DMS79 treated with DMSO at 0.1 percent for 48 hours (cell line): ENCODE measurements around the gene ADCY2.
A peak's percentile ranks its signal among the peaks of the same experiment; 100 is the strongest.

Source experiments
- DNase-seq: peaks from one replicate; lab custom pipeline; 2025; lab: John Stamatoyannopoulos, UW

Gene ADCY2

GRCh38 chr5:7745882-7746610 lies 350.1 kb downstream of the ADCY2 start:
- peak; percentile 66 for DNase-seq

- no peak for DNase-seq
These were observed 351.8 kb downstream of the ADCY2 start for GRCh38 chr5:7747728-7748127.

GRCh38 chr5:7749626-7750025 lies 353.7 kb downstream of the ADCY2 start:
- DNase-seq: no peak

- DNase-seq: no peak
These were observed 355.9 kb downstream of the ADCY2 start for GRCh38 chr5:7751874-7752273.

- no peak for DNase-seq
These were observed 357.2 kb downstream of the ADCY2 start for GRCh38 chr5:7753181-7753580.

- DNase-seq: no peak
These were observed 357.7 kb downstream of the ADCY2 start for GRCh38 chr5:7753596-7753995.

GRCh38 chr5:7754490-7754889 lies 358.6 kb downstream of the ADCY2 start:
- no peak for DNase-seq

- DNase-seq: no peak
These were observed 359.2 kb downstream of the ADCY2 start for GRCh38 chr5:7754997-7755596.

GRCh38 chr5:7755958-7756357 lies 360.0 kb downstream of the ADCY2 start:
- no peak for DNase-seq

GRCh38 chr5:7756453-7756852 lies 360.5 kb downstream of the ADCY2 start:
- DNase-seq: no peak

- no peak for DNase-seq
These were observed 363.4 kb downstream of the ADCY2 start for GRCh38 chr5:7759257-7759871.

GRCh38 chr5:7759951-7760580 lies 364.1 kb downstream of the ADCY2 start:
- no peak for DNase-seq

- no peak for DNase-seq
These were observed 366.3 kb downstream of the ADCY2 start for GRCh38 chr5:7762267-7762666.

GRCh38 chr5:7763621-7764072 lies 367.7 kb downstream of the ADCY2 start:
- peak; percentile 72 for DNase-seq

- no peak for DNase-seq
These were observed 368.5 kb downstream of the ADCY2 start for GRCh38 chr5:7764452-7764851.

- DNase-seq: no peak
These were observed 374.5 kb downstream of the ADCY2 start for GRCh38 chr5:7770436-7770835.

- no peak for DNase-seq
These were observed 376.2 kb downstream of the ADCY2 start for GRCh38 chr5:7772141-7772540.

- no peak for DNase-seq
These were observed 377.2 kb downstream of the ADCY2 start for GRCh38 chr5:7773178-7773577.

GRCh38 chr5:7776442-7776841 lies 380.5 kb downstream of the ADCY2 start:
- DNase-seq: no peak

- no peak for DNase-seq
These were observed 383.4 kb downstream of the ADCY2 start for GRCh38 chr5:7779019-7780005.

GRCh38 chr5:7781899-7782298 lies 386.0 kb downstream of the ADCY2 start:
- DNase-seq: no peak
